GM18868 (cell line): Measurements from ENCODE around the gene LPP.

ENCODE experiments used
- ATAC-seq: cut with Tn5 transposase; IDR thresholded peaks from one replicate; pipeline ENCODE4 v1.9.1; 2021; ENCODE audit warnings: mild to moderate bottlenecking, moderate library complexity; ENCODE audit not compliant: unreplicated experiment

The LPP gene

DNA sequence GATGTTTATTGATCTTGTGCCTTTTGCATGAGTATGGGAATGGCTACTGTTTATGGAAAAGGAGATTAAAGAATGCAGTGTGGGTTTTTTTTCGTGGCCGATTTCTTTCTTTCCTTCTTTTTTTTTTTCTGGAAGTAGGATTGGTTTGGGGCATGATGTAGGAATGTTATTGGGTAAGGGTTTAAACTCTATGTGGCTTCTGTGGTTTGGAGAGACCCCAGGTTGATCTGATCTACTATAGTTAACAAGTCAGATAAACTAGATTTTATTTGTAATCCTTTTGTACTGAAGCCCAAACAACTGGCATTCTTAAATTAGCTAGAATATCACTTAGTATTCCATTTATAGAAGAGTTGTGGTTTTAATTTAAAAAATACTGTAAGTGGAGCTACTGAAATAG, 304.8 kb downstream of the LPP start:
- no peak for ATAC-seq

DNA sequence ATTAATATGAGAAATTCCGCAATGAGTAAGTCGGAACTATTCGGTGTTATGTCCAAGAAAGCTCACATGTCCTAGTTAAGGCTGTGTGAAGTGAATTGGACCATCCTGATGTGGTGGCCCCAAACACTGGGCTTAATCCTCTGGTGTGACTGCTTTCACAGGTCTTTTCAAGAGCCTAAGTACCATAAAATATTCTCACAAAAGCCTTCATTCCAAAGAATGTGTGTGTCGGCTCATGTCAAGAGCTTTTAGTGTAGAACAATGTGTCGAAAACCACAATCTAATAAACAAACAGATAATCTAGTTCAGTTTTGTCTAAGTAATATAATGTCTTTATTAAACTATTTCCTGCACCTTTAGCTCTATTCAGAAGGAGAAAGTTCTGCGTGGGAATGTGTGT, 311.4 kb downstream of the LPP start:
- ATAC-seq: no peak

DNA sequence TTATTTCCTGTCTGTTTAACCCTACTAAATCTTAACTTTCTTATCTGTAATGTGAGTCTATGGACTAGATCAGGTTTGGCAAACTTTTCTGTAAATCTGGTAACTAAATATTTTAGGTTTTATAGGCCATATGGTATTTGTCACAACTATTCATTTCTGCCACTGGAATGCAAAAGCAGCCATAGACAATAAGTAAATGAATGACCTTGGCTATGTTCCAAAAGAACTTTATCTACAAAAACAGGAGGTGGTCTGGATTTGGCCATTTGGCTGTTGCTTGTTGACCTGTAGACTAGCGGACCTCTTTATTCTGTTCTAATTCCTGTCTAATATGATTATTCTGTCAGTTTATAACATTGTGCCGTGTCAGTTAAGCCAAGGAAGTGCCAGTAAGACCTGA, 314.2 kb downstream of the LPP start:
- no peak for ATAC-seq

DNA sequence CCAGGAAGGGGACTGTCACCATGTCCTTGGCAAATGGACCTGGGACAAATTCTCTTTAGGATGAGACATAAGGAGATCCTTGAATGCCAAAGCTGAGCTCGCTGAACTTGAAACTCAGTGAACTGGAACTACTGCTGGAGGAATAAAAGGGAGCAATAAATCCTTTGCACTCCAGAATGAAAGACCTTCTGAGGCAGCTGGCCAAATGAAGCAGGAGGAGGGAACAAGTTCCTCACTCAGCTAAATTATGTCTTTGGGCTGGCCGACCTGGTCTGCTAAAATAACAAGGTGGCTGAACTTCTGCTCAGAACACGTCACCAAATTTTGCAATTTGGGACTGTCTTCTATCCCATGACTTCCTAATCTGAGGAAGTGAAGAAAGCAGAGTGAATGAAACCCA, 314.7 kb downstream of the LPP start:
- no peak for ATAC-seq

DNA sequence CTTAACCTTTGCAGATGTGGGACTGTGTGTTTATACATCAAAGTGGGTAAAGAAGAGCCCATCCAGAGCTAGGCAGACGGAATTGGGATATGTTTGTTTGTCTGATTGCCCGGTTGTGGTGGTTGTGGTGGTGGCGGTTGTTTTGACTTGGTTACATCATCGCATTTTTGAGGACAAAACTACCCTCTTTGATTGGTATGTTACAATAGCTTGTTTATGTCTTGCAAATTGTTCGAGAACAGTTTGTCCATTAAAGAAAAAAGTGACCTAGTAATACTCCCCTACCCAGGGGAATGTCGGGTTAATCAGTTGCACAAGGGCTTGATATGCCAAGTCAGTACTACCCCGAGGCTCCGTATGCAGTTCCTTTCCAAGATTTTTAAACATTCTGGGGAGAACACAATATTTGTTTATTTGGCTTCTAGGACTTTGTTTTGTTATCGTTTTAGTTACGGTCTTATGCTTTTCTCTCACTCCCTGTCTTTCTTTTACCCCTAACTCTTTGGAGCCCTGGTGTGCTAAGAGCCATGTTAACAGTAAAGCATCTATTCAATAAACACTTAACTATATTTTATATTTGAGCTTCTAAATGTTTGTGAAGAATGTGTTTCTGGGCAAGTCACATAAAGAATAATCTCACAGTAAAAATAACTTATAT, 315.4 kb downstream of the LPP start:
- ATAC-seq: no peak

DNA sequence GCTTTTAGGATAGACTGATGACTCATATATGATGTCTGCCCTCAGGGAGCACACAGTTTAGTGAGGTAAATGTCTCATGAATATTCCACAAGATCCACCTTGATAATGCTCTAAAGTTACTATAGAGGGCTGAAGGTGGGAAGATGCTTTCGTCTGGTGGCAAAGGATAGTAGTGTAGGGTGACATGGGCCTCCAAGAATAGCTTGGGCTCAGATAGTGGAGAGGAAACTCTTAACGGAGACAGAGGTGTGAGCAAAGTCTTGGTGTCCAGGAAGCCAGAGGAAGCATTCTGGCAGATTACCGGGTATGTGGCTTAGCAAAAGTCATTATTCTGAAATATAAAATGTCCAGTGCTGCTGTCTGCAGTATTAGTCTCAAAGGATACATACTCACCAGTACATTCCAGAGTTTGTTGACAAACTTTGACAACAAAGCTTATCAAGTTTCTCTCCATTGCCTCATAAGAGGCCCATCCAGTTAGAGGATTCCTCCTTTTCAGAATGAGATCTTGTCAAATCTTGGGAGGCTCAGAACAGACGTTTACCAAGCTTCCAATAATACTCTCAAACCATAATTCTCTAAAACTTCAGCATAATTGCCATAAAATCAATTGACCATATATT, 316.7 kb downstream of the LPP start:
- no peak for ATAC-seq

DNA sequence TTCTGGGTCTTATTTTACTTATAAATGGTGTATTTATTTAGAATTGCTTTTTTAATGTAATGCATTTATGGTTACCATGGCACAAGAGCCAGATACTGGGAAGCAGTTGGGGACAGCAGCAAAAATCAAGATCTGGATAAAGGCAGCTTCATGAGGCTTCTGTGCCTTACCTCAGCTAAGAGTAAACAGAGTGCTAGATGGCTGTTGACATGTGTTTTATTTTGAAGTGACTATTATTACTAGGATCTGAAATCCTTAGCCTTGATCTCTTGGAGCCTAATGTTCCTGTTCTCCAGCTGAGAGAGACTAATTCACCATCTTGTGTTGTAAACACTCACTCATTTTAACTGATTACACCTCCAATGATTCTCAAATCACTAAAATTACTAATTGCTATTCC, 317.8 kb downstream of the LPP start:
- no peak for ATAC-seq

DNA sequence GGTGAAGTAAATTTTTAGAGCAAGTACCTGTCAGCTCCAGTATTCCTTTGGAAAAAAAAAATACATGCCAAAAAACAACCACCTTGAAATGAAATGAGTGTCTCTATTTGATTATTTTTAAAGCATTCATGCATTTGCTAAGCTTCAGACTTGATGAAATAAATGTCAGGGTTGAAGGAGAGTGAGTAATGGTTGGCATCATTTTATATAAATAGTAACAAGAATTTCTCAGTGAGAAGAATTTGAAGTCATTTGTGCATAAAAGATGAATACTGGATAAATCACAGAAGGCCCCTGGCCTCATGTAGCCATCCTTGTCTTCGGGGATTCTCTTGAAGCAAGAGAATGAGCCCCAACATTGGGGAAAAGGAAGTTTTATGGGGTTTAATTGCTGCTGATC, 318.4 kb downstream of the LPP start:
- no peak for ATAC-seq

DNA sequence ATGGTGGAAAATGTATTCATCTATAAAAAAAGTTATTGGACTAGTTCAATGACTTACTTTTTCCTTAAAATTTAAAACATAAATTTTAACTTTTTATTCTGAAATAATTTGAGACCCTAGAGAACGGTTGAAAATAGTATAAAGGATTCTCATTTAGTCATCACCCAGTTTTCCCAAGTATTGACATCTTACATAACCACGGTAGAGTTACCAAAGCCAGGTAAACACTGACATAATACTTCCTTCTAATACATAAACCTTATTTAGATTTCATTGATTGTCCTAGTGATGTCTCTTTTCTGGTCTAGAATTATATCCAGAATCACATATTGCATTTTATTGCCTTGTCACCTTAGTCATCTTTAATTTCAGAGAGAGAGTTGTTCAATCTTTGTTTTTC, 319.1 kb downstream of the LPP start:
- no peak for ATAC-seq

DNA sequence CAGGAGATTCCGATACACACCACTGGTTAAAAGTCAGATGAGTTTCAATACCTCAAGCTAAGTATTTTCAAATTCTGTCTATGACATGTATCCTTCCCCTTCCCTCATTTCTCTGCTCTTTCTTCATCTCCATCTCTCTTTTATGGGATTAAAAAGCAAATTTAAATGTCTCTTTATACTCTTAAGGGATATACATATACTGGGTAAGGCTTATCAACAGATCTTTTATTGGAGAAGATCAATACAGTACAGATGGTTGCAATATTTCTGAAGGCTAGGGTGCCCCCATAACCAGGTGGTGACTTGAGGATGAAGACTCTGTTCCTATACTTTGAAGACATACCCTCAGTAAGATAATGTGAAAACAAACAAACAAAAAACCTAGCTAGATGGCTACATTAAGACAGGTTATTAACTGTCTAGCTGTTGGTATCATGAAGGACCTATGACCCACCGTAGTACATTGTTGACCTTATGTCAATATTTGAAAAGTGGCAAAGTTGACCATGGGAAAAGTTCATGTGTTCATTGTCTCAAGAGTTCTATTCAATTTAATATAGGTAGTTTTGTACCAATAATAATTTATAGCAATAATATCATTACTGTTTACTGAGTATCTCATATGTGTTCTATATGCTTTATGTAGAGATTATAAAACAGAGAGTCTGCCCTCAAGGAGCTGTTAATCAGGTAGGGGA, 319.8 kb downstream of the LPP start:
- no peak for ATAC-seq

DNA sequence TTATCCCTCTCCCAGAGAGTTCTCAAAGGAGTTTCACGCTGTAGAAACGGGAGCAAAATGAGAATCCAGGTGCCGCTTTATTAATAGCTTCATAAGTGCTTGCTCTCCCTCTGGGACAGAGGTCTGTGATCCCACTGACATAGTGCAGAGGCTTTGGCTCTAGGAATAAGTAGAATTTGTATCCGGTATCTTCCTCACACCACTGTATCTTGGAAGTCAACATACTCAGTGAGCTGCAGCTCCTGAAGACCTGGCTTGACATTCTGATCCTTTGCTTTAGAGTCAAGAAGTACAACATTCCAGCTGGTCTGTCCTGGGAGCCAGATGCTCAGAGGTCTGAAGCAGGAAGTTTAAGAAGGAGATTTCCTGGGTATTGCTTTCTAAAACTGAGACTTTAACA, 323.0 kb downstream of the LPP start:
- no peak for ATAC-seq

DNA sequence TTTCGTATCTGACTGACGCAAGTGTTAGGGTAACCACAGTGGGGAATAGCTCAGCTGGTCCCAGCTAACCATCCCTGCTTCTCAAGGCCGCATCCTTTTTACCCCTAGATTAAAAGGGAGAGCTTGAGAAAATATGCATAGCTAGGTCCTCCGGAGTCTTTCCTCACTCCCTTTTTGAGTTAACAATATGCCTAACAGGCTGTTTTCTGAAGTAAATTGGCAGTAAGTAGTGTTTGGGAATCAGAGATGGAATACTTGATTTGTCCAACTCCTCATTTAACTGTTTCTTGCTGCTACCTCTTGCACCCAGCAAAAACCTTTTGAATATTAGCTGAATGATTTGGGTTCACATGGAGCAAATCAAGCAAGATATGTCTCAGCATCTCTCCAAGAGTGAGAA, 326.1 kb downstream of the LPP start:
- no peak for ATAC-seq

DNA sequence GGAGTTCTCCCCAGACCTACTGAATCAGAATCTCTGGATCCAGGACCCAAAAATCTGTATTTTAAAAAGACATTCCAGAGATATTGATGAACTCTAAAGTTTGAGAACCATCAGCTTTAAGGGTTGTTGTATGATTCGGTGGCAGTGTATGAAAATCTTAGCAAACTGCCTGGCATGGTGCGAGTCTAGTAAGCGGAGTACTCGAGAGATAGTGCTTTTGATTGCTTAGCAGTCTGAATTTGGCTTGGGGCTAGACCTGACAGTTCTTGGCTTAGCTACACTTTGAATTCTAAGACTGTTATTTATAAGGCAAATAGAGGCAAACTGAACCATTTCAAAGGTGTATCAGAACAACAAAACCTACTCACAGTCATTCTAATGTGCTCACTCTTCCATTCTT, 329.0 kb downstream of the LPP start:
- ATAC-seq: no peak

DNA sequence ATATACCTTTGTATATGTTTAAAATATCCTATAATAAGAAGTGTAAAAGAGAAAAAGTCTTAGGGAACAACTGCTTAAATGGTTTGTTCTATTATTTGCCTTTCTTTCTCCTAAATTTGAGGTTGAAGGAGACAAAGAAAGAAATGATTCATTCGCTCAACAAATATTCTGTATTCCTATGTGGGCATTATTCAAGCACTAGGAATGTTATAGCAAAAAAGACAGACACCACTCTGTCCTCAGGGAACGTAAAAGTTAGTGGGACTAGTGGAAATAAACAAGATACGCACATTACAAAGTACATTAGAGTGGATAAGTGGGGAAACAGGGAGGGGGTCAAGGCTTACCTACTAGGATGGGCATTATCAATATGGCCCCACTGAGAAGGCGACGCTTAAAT, 332.2 kb downstream of the LPP start:
- ATAC-seq: no peak

DNA sequence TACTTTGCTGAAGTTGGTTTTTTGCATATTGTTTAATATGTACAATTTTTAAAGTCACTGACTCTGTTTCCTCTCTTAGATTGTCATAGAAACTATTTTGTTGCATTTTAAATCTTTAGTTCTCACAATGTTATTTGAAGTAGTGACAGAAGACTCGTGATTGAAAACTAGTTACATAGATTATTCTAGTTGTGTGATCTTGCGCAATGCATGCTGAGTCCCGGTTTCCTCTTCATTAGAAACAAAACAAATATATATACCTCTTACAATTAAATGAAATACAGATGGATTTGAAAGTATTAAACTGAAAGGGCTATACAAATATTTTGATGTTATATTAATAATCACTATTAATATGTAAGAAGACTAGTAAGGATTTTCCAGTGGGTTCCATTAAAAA, 333.0 kb downstream of the LPP start:
- ATAC-seq: no peak

DNA sequence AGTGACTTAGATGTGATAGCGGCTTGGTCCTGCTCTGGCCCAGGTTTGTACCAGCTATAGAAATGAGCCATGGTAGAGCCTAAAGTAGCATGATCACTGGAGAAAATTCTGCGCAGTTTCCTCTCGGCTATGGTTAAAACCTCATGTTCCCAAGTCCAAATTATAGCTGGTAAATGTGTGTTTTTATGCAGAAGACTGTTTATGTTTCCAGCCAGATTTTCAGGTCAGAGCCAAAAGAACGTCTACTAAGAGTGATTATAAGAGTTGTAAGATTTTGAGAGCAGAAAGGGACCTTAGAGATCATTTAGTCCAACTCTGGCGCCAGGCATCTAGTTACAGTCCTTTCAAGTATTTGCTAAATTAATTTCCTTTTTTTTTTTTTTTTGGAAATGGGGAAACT, 333.7 kb downstream of the LPP start:
- no peak for ATAC-seq

DNA sequence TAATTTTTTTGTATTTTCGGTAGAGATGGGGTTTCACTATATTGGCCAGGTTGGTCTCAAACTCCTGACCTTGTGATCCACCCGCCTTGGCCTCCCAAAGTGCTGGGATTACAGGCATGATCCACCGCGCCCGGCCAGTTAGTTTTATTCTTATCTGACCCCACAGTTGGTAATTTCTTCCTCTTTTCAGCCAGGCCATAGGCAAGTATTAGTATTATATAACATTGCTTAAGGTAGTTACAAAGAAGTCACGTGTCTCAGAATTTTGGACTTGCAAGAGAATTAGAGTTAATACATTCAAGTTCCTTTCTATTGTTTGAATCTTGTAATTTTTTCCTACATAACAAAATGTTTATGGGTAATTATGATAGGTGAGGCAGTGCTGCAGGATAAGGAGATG, 334.8 kb downstream of the LPP start:
- ATAC-seq: no peak

DNA sequence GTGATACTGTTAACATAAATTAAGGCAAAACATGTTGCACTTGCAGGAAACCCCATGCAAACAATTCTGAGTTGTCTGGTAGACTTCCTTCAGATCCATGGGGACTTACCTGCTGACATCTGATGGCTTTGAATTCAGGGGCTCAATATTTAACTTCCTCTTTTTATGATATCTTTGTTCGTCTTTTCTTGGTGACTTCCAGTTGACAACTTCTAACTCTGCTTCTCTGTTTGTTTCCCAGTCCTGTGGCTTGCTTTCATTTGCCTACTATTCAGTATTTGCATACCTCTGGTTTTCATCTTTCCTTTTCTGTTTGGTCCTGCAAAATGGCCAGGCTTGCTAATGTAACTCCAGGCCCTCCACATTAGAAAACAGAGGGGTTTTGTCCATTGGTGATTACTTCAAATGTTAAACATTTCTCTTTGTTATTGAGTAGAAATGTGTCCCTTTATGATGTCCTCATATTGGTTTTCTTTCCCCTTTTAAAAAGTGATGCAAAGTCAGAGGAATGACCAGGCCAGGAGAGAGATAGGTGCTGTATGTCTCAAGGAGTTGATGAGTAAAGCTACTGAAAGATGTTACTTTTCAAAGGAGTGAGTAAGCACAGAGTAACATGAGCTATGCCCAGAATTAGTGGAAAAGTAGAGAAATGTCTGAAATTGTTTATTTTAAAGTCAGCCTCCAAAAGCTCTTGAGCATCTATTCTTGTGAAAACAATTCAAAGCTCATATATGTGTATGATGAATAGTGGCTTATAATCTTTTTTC, 335.9 kb downstream of the LPP start:
- ATAC-seq: no peak

DNA sequence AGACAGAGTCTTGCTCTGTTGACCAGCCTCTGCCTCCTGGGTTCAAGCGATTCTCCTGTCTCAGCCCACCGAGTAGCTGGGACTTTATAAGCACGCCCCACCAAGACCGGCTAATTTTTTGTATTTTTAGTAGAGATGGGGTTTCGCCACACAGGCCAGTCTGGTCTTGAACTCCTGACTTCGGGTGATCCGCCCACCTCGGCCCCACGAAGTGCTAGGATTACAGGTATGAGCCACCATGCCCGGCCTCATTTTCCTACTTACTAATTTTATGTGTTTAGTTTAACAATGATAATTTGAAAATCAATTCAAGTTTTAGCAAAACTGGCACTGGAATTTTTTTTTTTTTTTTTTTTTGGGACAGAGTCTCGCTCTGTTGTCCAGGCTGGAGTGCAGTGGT, 336.5 kb downstream of the LPP start:
- ATAC-seq: no peak

DNA sequence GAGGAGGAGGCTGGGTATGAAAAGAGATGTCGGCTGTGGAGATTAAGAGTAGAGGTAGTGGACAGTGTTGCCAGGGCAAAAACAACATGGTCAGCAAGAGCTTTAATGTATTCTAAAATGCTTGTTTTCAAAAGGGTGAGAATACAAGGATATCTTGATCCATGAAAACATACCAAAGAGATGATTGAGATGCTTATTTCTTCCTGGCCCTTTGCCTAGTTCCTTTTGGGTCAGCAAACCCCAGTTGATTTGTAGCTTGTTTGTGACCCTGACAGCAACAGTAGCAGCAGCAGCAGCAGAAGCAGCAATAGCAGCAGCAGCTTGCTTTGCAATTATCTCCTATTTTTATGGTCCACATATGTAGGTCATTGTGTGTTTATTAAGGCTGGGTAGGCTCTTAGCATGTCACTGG, 337.3 kb downstream of the LPP start:
- ATAC-seq: no peak

DNA sequence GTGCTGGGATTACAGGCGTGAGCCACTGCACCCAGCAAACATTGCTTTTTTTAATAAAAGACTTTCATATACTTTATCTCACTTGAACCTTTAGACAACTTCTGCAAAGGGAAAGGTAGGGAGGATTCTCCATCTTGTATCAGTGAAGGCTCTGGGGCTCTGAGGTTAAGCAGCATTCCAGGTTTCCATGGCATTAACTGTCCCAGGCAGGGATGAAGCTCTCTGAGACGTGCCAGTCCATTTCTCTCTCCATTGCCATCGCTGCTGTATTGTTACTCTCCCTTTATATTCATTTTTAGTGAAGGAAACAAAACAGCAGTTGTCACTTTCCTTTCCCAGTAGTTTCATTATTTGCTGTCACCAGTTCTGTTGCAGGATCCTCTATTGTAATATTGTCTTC, 342.4 kb downstream of the LPP start:
- ATAC-seq: no peak

DNA sequence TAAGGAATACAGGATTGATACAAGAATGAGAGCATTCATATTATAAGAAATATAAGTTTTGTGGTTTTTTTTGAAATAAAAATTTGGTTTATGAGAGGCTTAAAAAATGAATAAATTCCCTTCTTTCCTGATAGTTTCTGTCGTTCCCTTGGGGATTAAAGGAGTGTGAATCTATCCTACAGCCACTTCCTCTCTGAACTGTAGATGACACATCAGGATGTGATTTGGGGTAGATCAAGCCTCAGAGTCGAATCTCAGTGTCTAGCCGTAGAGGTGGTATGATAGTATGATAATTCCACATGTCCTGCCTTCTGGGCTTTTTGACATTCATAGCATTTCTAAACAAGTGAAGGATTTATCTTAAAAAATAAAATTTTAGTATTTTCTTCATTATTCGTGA, 343.1 kb downstream of the LPP start:
- ATAC-seq: no peak
